Measurements from ENCODE around the gene FZD4.

GRCh38 chr11:86934926-86935579, 20.1 kb downstream of the FZD4 start:
- no peak for TF ChIP-seq POLR2A (IDR thresholded peaks at IDR 0.05; ENCODE audit: low read length)
- TF ChIP-seq GATA1 (IDR thresholded peaks at IDR 0.05; ENCODE audit: low read depth, low read length): no peak
